Glutamatergic neuron (in vitro differentiated cells): ENCODE data around the gene TAOK2. TPM values are rescaled to one million over a fixed set of nuclear protein-coding genes. Genes with fewer than 3 reads are reported as not detected.

ENCODE experiments used
- DNase-seq: peaks from one replicate; pipeline ENCODE4 v3.0.0; 2022
- H3K27ac Mint-ChIP-seq: one replicate; pipeline ENCODE4 v1.8.0; 2020; ENCODE audit warnings: mild to moderate bottlenecking, mixed read lengths, inconsistent platforms; ENCODE audit not compliant: unreplicated experiment
- H3K27me3 Mint-ChIP-seq: one replicate; pipeline ENCODE4 v1.8.0; 2020; ENCODE audit warnings: mild to moderate bottlenecking, moderate library complexity, mixed read lengths, inconsistent platforms; ENCODE audit not compliant: unreplicated experiment
- H3K36me3 Mint-ChIP-seq: one replicate; pipeline ENCODE4 v1.8.0; 2020; ENCODE audit warnings: mild to moderate bottlenecking, mixed read lengths, inconsistent platforms; ENCODE audit not compliant: unreplicated experiment
- H3K4me1 Mint-ChIP-seq: one replicate; pipeline ENCODE4 v1.8.0; 2020; ENCODE audit warnings: mild to moderate bottlenecking, low read depth, mixed read lengths, inconsistent platforms; ENCODE audit not compliant: unreplicated experiment
- H3K4me3 Mint-ChIP-seq: one replicate; pipeline ENCODE4 v1.8.0; 2020; ENCODE audit warnings: mild to moderate bottlenecking, mixed read lengths, inconsistent platforms; ENCODE audit not compliant: unreplicated experiment
- H3K9me3 Mint-ChIP-seq: one replicate; pipeline ENCODE4 v1.8.0; 2020; ENCODE audit warnings: mild to moderate bottlenecking, moderate library complexity, mixed read lengths, inconsistent platforms; ENCODE audit not compliant: unreplicated experiment
- total RNA-seq: library from RNA; stranded (reverse); fragmentation: NEBNext Ultra II Directional; extraction: Animal tissue kit (Norgen Biotek cat#: 25700); gene quantifications from one replicate; pipeline ENCODE4 v1.2.1, GENCODE V29; 2021; ENCODE audit not compliant: unreplicated experiment
- TF ChIP-seq, protein P1 (sequence below): fragments of 200-600 bp; sonication (generic); IDR thresholded peaks from one replicate; pipeline ENCODE4 v1.5.0; 2021; ENCODE audit not compliant: partially characterized antibody, unreplicated experiment

Gene TAOK2
- total RNA-seq, 1 donor from 2014 or later, result 58.5 TPM

DNA sequence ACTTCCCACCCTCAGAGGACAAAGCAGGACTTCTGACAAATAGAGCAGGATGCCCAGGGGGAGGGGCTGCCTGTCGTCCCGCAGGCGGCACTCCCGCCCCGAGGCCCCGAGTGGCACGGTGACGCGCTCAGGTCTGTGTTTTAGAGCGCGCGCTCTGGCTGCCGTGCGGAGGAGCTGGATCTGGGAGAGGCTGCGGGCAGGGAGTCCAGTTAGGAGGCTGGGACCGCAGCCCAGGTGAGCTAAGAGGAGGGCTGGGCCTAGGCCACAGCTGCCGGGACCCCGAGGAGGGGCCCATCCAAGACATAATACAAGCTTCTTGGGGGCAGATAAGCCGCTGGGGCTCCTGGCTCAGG is 30.7 kb downstream of the TAOK2 start:
- H3K27me3 Mint-ChIP-seq, result peaks cover 15% of the 10 kb centered on the region
- peaks cover 9% of the 10 kb centered on the region for H3K9me3 Mint-ChIP-seq
- no peak overlapping the region for H3K27ac Mint-ChIP-seq
- H3K4me3 Mint-ChIP-seq, result no peak overlapping the region
- H3K4me1 Mint-ChIP-seq, result peaks cover 20% of the 10 kb centered on the region
- TF ChIP-seq, protein P1, sequence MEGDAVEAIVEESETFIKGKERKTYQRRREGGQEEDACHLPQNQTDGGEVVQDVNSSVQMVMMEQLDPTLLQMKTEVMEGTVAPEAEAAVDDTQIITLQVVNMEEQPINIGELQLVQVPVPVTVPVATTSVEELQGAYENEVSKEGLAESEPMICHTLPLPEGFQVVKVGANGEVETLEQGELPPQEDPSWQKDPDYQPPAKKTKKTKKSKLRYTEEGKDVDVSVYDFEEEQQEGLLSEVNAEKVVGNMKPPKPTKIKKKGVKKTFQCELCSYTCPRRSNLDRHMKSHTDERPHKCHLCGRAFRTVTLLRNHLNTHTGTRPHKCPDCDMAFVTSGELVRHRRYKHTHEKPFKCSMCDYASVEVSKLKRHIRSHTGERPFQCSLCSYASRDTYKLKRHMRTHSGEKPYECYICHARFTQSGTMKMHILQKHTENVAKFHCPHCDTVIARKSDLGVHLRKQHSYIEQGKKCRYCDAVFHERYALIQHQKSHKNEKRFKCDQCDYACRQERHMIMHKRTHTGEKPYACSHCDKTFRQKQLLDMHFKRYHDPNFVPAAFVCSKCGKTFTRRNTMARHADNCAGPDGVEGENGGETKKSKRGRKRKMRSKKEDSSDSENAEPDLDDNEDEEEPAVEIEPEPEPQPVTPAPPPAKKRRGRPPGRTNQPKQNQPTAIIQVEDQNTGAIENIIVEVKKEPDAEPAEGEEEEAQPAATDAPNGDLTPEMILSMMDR, result no peak
- H3K36me3 Mint-ChIP-seq, result no peaks in the 10 kb centered on the region
- no peak for DNase-seq

DNA sequence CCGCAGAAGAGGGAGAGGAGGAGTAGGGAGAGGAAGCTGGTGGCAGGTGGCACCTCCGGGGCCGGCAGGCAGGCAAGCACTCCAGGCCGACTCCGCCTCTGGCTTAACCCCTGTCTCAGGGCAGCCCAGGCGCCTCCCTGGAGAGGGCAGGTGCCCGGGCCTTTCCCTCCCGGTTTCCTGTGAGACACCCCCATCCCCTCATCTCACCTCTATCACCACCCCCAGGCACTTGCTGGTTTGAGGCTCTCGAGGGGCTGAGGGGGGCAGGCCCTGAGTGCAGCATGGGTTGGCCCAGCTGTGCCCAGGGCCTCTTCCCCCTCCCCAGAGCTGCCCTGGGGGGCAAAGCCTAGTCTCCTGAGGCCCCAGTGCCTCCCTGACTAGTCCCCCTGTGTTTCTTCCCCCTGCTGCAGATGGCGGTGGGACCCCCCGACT is 31.2 kb downstream of the TAOK2 start:
- H3K4me1 Mint-ChIP-seq, result peaks cover 16% of the 10 kb centered on the region
- TF ChIP-seq, protein P1, result no peak
- peaks cover 13% of the 10 kb centered on the region for H3K27me3 Mint-ChIP-seq
- no peak overlapping the region for H3K4me3 Mint-ChIP-seq
- no peak for DNase-seq
- H3K36me3 Mint-ChIP-seq, result no peaks in the 10 kb centered on the region
- H3K27ac Mint-ChIP-seq, result no peak overlapping the region
- peaks cover 9% of the 10 kb centered on the region for H3K9me3 Mint-ChIP-seq

DNA sequence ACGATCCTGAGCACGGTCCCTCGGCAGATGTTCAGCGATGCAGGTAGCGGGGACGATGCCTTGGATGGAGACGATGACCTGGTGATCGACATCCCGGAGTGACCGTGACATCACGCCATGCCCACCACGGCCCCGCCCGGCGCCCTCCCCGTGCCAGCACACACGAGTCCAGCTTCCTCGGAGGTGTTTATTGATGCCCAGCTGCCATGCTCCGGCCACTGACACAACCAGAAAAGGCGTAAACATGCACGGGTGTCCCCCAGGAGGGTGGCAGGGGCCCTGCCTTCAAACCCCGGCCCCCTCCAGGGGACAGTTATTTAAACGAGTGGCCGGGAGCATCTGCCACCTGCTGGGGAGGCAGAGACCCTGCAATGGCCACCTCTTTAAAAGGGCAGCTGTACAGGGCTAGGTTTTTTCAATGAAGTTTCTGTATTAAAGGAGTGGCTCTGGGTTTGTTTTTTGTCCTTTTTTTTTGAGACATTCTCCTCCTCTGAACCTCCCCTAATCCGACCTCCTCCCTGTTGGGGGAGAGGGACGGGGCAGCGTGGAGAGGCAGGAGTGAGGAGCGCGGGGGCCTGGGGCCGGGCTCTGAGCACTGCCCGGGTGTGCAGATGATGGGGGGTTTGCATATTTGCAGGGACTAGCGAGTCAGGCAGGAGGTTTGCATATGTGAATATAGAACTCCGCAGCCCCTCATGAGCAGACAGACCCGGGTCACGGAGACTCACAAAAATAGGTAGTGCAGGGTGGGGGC is 31.9 kb downstream of the TAOK2 start:
- Mint-ChIP-seq H3K9me3 (peaks cover 8% of the 10 kb centered on the region), H3K36me3 (no peaks in the 10 kb centered on the region), H3K4me3 (no peak overlapping the region), H3K27ac (no peak overlapping the region), H3K4me1 (peaks cover 11% of the 10 kb centered on the region), H3K27me3 (peaks cover 11% of the 10 kb centered on the region)
- TF ChIP-seq, protein P1, result peak; percentile 79
- peak; percentile 66 for DNase-seq

DNA sequence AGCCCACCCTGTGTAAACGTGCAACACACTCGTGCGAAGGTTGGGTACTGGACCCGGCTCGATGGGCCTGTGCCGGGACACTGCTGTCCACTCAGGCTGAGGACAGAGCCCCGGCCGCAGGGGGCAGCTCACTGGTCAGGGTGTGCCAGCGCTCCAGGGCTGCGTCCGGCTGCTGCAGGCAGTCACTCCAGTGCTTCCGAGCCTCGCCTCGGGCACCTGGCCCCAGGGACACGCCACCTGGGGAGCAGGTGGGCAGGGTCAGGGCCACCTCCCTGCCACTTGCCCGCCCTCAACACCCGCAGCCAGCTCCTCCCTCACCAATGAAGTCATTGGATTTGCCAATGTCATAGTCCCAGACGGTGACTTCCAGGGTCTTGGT is 32.4 kb downstream of the TAOK2 start:
- no peak overlapping the region for H3K27ac Mint-ChIP-seq
- H3K27me3 Mint-ChIP-seq, result peaks cover 10% of the 10 kb centered on the region
- H3K36me3 Mint-ChIP-seq, result no peaks in the 10 kb centered on the region
- H3K4me1 Mint-ChIP-seq, result peaks cover 10% of the 10 kb centered on the region
- peaks cover 8% of the 10 kb centered on the region for H3K9me3 Mint-ChIP-seq
- no peak for DNase-seq
- no peak overlapping the region for H3K4me3 Mint-ChIP-seq
- TF ChIP-seq, protein P1, result no peak

DNA sequence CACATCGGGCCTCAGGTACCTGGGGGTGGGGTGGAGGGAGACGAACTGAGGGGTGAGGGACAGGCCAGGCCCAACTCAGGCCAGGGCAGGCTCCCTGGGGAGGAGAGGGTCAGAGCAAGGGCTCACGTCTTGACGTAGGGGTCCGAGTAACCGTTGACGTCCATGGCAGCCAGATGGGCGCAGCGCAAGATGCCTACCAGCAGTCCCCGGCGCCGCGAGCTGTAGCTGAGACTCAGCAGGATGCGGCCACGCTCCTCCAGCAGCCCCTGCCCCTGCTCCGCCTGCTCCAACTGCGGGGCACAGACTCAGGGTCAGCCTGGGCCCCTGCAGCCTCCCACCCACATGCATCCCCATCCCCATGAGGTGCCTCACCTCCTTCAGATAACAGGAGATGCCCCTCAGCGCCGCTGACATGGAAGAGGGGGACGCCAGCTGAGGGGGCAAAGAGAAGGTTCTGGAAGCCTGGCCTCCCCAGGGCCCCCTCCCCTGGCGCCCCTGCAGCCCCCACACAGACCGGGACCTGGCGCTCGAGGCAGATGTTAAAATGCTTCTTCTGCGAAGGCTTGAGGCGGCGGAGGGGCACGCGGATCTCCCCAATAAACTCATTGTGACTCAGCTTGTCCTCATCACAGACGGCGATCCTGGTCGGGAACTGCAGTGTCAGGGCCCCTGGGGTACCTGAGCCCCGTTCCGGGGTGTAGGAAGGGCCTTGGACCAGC is 33.1 kb downstream of the TAOK2 start:
- TF ChIP-seq, protein P1, result no peak
- Mint-ChIP-seq H3K27me3 (peaks cover 10% of the 10 kb centered on the region), H3K27ac (no peak overlapping the region), H3K4me3 (no peak overlapping the region), H3K9me3 (peaks cover 8% of the 10 kb centered on the region), H3K4me1 (peaks cover 10% of the 10 kb centered on the region), H3K36me3 (no peaks in the 10 kb centered on the region)
- DNase-seq, result no peak
